HCT116 (cell line): ENCODE results near the gene SHISAL1. TPM values are rescaled to one million over a fixed set of nuclear protein-coding genes. Genes with fewer than 3 reads are reported as not detected.

Source experiments
- ATAC-seq: fragments of 200-7000 bp; cut with Tn5 transposase; 2 replicates; pipeline ENCODE4 v1.9.1; 2020; ENCODE audit warnings: mild to moderate bottlenecking, moderate library complexity
- BruUV-seq: library from RNA; stranded (reverse); fragments of 400-500 nt; replicated peaks from 2 replicates; lab custom pipeline; 2021; lab: Mats Ljungman, UMichigan
- CTCF ChIA-PET: fragments of 300-600 bp; sonication (Branson Sonifier 250); formaldehyde crosslinking; loops from one replicate; lab custom pipeline; 2021; ENCODE audit warnings: antibody characterized with exemption; lab: Charles Lee
- POLR2A ChIA-PET: fragments of 300-600, 350-600 bp; sonication (Branson Sonifier 250); formaldehyde crosslinking; loops from one replicate; lab custom pipeline; 2021; ENCODE audit warnings: antibody characterized with exemption; lab: Charles Lee
- RAD21 ChIA-PET, 2 experiments: fragments of 300-600 bp; sonication (Branson Sonifier 250); formaldehyde crosslinking; loops; one replicate each; lab custom pipeline; 2023; ENCODE audit warnings: low total read pairs in 2 of 2; ENCODE audit not compliant: uncharacterized antibody in 2 of 2, unreplicated experiment in 2 of 2, low non-redundant PET in 1 of 2; lab: Charles Lee
- DNase-seq: peaks from one replicate; pipeline ENCODE4 v3.0.0-alpha.2; 2010; ENCODE audit warnings: low read depth, low spot score
- H2AFZ ChIP-seq: fragments of 200-600 bp; shearing (Covaris generic), sonication (generic); 2 replicates; pipeline ENCODE4 v1.6.1; 2017; ENCODE audit warnings: low read depth, mixed run types, mixed read lengths, antibody characterized with exemption, low read length; ENCODE audit not compliant: poor library complexity, severe bottlenecking
- H3K27ac ChIP-seq: 2 replicates; pipeline ENCODE4 v1.5.1; 2012; ENCODE audit warnings: low read depth, low read length
- H3K27me3 ChIP-seq: fragments of 200-600 bp; sonication (generic); 2 replicates; pipeline ENCODE4 v1.6.1; 2016; ENCODE audit warnings: mixed run types, low read length, mixed read lengths; ENCODE audit not compliant: insufficient read depth
- H3K36me3 ChIP-seq, 2 experiments: fragments of 200-500 bp in 1 of 2; fragments of 200-600 bp in 1 of 2; sonication (Bioruptor generic) in 1 of 2; sonication (generic) in 1 of 2; 2 replicates each; pipeline versions ENCODE4 v1.5.1 to v1.6.1; 2014 to 2016; ENCODE audit warnings: low read length in 2 of 2, inconsistent platforms in 1 of 2, mixed read lengths in 1 of 2, mixed run types in 1 of 2; ENCODE audit not compliant: insufficient read depth in 2 of 2, control insufficient read depth in 1 of 2
- H3K4me1 ChIP-seq, 2 experiments: fragments of 200-600 bp in 1 of 2; sonication (generic) in 1 of 2; 2 replicates each; pipeline versions ENCODE4 v1.5.1 to v1.6.1; 2012 to 2017; ENCODE audit warnings: low read length in 2 of 2, inconsistent platforms in 1 of 2, mild to moderate bottlenecking in 1 of 2, mixed read lengths in 1 of 2, mixed run types in 1 of 2, moderate library complexity in 1 of 2; ENCODE audit not compliant: insufficient read depth in 2 of 2, control insufficient read depth in 1 of 2
- H3K4me2 ChIP-seq: fragments of 200-600 bp; sonication (generic); 2 replicates; pipeline ENCODE4 v1.6.1; 2017; ENCODE audit warnings: mixed run types, low read length, mixed read lengths
- H3K4me3 ChIP-seq, 2 experiments: fragments of 200-600 bp in 1 of 2; sonication (generic) in 1 of 2; replicated peaks in 1 of 2; 2 replicates each; pipeline ENCODE4 v1.5.1; 2011 to 2016; ENCODE audit warnings: low read length in 2 of 2, control low read depth in 1 of 2, low read depth in 1 of 2, mild to moderate bottlenecking in 1 of 2, mixed read lengths in 1 of 2, mixed run types in 1 of 2
- H3K79me2 ChIP-seq: fragments of 200-600 bp; sonication (generic); 2 replicates; pipeline ENCODE4 v1.6.1; 2017; ENCODE audit warnings: mild to moderate bottlenecking, mixed run types, low read length, moderate library complexity, mixed read lengths; ENCODE audit not compliant: insufficient read depth
- H3K9ac ChIP-seq: fragments of 200-600 bp; sonication (generic); 2 replicates; pipeline ENCODE4 v1.6.1; 2016; ENCODE audit warnings: low read length, mixed read lengths
- H3K9me2 ChIP-seq: fragments of 200-600 bp; sonication (generic), shearing (Covaris generic); 2 replicates; pipeline ENCODE4 v1.6.1; 2017; ENCODE audit warnings: mixed run types, mild to moderate bottlenecking, moderate library complexity; ENCODE audit not compliant: insufficient read depth
- H3K9me3 ChIP-seq, 2 experiments: fragments of 200-500 bp in 1 of 2; fragments of 200-600 bp in 1 of 2; sonication (Bioruptor generic) in 1 of 2; sonication (generic) in 1 of 2; 2 replicates each; pipeline ENCODE4 v1.6.1; 2014 to 2017; ENCODE audit warnings: low read length in 2 of 2, mixed read lengths in 2 of 2, inconsistent platforms in 1 of 2, low read depth in 1 of 2, mild to moderate bottlenecking in 1 of 2, mixed run types in 1 of 2, moderate library complexity in 1 of 2; ENCODE audit not compliant: control insufficient read depth in 1 of 2, insufficient read depth in 1 of 2
- H4K20me1 ChIP-seq: fragments of 200-600 bp; sonication (generic), shearing (Covaris generic); 2 replicates; pipeline ENCODE4 v1.6.1; 2017; ENCODE audit warnings: mixed run types, mild to moderate bottlenecking, moderate library complexity; ENCODE audit not compliant: insufficient read depth
- EGR1 ChIP-seq: IDR thresholded peaks from 2 replicates; pipeline ENCODE4 v1.6.1; 2012; ENCODE audit warnings: low read depth
- ELF1 ChIP-seq: IDR thresholded peaks from 2 replicates; pipeline ENCODE4 v1.6.1; 2012; ENCODE audit warnings: low read depth, borderline replicate concordance
- JUND ChIP-seq: IDR thresholded peaks from 2 replicates; pipeline ENCODE4 v1.6.1; 2012
- RAD21 ChIP-seq: IDR thresholded peaks from 2 replicates; pipeline ENCODE4 v1.6.1; 2012; ENCODE audit warnings: low read depth, mild to moderate bottlenecking
- SRF ChIP-seq: IDR thresholded peaks from 2 replicates; pipeline ENCODE4 v1.6.1; 2012; ENCODE audit warnings: low read depth
- ZFX ChIP-seq: fragments of 450-650 bp; IDR thresholded peaks from 2 replicates; pipeline ENCODE4 v1.6.1; 2017
- ZNF274 ChIP-seq: fragments of 200-500 bp; sonication (Bioruptor generic); IDR thresholded peaks from 2 replicates; pipeline ENCODE4 v1.6.1; 2014; ENCODE audit warnings: mild to moderate bottlenecking, low read depth, low read length, inconsistent platforms
- intact Hi-C: fragments of 100-400 bp; cut with micrococcal nuclease; formaldehyde crosslinking; loops from 2 replicates; pipeline ENCODE4 v1.10.0; 2022
- total RNA-seq: library from RNA; stranded (reverse); gene quantifications from one replicate; pipeline ENCODE4 v1.2.1, GENCODE V29; 2021; ENCODE audit not compliant: unreplicated experiment
- TF ChIP-seq, protein P1 (sequence below): IDR thresholded peaks from 2 replicates; pipeline ENCODE4 v1.6.1; 2012; ENCODE audit warnings: low read depth

The SHISAL1 gene
- total RNA-seq, 1 experiment from 2014 or later, result not detected

DNA sequence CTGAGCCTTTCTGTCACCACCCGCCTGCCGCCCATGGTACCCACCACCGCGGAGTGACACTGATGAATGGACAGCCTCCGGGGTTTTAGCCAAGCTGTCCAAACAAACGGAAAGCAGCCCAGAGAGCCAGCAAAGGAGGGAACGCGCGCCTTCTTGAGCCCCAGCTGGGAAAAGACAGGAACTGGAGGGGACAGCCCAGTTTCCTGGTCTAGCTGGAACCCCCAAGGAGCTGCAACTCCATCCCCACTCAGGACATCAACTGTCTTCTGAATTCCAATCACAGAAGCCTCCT, 33.7 kb downstream of the SHISAL1 start:
- Histone ChIP-seq H2AFZ (no peak overlapping the region), H3K9me2 (no peaks in the 10 kb centered on the region), H3K9ac (no peak overlapping the region), H3K4me2 (no peak overlapping the region), H3K9me3 (no peaks in the 10 kb centered on the region), H3K36me3 (no peaks in the 10 kb centered on the region), H4K20me1 (no peaks in the 10 kb centered on the region), H3K27ac (no peak overlapping the region), H3K4me1 (no peaks in the 10 kb centered on the region), H3K27me3 (peaks cover 5% of the 10 kb centered on the region; the same call in 1 of the 2 replicates), H3K79me2 (no peaks in the 10 kb centered on the region), H3K4me3 (no peak overlapping the region)
- TF ChIP-seq SRF (no peak), JUND (no peak), ZNF274 (no peak), ELF1 (no peak), RAD21 (no peak), EGR1 (no peak), ZFX (no peak)
- TF ChIP-seq, protein P1, sequence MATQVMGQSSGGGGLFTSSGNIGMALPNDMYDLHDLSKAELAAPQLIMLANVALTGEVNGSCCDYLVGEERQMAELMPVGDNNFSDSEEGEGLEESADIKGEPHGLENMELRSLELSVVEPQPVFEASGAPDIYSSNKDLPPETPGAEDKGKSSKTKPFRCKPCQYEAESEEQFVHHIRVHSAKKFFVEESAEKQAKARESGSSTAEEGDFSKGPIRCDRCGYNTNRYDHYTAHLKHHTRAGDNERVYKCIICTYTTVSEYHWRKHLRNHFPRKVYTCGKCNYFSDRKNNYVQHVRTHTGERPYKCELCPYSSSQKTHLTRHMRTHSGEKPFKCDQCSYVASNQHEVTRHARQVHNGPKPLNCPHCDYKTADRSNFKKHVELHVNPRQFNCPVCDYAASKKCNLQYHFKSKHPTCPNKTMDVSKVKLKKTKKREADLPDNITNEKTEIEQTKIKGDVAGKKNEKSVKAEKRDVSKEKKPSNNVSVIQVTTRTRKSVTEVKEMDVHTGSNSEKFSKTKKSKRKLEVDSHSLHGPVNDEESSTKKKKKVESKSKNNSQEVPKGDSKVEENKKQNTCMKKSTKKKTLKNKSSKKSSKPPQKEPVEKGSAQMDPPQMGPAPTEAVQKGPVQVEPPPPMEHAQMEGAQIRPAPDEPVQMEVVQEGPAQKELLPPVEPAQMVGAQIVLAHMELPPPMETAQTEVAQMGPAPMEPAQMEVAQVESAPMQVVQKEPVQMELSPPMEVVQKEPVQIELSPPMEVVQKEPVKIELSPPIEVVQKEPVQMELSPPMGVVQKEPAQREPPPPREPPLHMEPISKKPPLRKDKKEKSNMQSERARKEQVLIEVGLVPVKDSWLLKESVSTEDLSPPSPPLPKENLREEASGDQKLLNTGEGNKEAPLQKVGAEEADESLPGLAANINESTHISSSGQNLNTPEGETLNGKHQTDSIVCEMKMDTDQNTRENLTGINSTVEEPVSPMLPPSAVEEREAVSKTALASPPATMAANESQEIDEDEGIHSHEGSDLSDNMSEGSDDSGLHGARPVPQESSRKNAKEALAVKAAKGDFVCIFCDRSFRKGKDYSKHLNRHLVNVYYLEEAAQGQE, result no peak
- no TSS peak for BruUV-seq
- DNase-seq, result no peak
- ATAC-seq, result no peak
- POLR2A ChIA-PET, result no interaction called here
- RAD21 ChIA-PET, result no interaction called here
- CTCF ChIA-PET, result no interaction called here
- intact Hi-C loops, result no loop called here
